ENCODE data around the gene FIGNL2.
"Not testable (repeated sequence)": the region's sequence is repeated elsewhere in the genome, so short reads cannot be mapped to it uniquely, and the experiment has no call there.

The FIGNL2 gene

DNA sequence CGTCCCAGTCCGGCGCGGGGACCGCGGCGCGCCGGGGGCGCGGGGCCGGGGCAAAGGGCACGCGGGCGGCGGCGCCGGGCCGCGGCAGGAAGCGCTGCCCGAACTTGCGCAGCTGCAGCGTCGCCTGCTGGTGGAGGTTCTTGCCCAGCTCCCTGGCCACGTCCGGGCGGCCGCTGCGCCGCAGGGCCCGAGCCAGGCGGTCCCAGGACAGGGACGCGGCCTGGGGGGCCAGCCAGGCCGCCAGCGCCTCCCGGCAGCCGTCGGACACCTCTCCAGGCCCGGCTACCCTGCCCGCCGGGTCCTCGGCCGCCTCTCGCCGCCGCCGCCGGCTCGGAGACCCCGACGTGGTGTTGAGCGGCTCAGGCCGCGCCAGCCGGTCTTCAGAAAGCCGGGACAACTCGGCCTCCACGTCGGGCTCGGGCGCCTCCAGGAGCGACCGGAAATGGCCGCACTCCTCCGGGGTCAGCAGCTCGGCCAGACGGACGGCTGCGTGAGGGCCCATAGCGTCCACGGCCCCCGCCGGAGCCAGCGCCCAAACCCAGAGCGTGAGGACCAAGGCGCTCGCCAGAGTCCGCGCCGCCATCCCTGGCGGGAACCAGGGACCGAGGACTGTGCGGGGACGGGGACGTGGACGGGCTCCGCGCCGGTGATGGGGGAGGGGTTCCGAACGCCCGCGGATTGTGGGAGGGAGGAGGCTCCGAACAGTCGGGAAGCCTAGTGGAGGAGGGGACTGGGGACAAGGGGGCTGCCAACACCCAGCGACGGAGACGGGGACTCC lies 34.0 kb downstream of the FIGNL2 start:
- peak; percentile 69 to 84 for DNase-seq

DNA sequence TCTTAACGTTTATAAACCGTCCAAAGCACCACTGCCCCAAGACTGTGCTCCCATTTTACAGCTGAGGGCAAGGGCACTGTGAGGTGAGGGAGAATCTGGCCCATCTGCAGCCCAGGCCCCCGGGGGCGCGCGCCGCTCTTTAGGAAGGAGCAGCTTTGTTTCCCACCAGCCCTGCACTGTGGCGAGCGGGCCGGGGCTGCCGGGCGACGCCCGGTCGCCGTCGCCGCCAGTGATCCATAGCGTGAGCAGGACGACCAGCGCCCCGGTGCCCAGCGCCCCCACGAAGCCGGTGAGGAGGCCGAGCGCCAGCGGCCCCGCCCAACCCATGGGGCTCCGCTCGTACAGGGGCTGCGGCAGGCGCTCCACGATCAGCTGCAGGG lies 34.6 kb downstream of the FIGNL2 start:
- no peak for DNase-seq

DNA sequence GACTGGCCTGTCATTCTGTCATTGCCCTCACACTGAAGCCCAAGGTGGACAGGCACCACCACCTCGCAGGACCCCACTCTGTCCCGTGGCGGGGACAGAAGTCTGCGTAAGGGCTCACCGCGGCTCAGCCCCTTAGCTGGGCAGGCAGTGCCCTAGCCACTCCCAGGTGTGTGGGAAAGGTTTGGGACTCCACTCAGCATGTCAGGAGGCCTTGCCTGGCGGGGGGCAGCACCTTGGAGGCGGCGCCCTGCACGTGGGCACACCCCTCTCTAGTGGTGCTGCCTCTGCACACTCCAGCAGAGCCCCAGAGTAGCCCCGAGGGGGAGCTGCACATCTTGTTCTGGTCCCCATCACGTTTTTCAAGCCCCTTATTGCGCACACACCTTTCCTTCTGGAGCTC lies 35.6 kb downstream of the FIGNL2 start:
- no peak for DNase-seq

DNA sequence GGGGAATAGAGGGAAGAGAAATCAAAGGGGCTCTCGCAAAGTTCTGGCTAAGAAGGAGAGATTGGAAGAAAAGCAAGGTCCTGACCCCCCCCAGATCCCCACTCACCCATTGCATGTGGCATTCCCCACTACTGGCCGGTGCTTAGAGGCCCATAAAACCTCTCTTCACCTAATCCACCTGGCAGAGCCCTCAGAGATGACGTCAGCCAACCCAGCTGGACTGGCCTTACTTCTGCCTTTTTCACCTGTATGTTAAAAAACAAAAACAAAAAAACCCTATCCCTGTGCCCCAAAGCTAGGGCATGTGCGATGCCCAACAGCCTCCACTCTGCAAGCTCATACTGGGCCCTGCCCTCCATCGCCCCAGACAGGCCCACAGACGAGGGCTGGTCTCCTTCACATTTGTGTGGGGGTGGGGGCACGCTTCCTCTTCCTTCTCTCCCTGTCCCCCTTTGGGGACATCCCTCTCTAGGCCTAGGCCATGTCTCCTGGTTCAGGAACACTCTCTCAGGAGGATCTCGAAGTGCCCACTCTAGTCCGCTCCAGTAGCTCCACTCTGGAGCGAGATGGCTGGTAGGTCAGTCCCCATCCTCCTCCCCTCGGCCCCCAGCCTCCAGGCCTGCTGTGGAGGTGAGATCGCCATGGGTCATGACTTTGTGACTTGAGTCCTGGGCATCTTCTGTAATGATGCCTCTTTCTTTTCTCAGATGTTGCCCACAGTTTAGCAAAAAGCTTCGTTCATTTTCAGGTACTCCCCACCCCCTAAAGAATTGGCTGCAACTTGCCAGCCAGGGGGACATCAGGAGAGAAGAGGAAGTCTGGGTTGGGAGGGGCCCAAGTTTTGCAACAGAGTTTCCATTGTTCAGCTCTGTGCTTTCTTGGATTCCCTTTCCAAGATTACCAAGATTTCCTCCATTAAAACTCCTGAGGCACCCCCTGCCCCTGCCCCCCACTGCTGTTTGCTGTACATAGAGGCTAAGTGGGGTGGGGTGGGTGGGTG lies 37.0 kb downstream of the FIGNL2 start:
- DNase-seq, result peak in 1 of 2 donors; percentile 10

DNA sequence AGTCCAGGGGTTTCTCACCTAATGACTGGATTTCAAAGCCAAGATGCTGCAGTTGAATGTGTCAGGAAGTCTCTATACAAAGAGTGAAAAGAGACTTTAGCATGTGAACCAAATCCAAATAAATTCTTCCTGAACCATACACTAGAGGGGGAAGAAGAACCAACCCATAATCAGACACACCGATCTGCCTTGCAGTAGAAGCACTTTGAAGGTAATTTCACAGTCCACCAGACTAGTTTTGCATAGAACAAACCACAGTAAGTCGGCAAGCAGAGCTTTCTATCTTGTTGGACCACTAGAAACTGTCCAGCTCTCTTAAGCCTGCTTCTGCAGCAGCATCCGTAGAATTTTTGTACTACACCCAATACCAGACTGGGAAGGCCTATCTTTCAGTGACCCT lies 39.3 kb downstream of the FIGNL2 start:
- no peak for DNase-seq

DNA sequence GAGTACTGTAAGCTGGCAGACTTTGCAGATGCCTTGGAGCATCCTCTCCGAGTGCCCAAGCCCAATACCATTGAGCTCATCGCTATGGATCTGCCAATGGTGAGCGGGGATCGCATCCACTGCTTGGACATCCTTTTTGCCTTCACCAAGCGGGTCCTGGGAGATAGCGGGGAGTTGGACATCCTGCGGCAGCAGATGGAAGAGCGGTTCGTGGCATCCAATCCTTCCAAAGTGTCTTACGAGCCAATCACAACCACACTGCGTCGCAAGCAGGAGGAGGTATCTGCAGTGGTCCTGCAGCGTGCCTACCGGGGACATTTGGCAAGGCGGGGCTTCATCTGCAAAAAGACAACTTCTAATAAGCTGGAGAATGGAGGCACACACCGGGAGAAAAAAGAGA lies 41.6 kb downstream of the FIGNL2 start:
- no peak for DNase-seq

DNA sequence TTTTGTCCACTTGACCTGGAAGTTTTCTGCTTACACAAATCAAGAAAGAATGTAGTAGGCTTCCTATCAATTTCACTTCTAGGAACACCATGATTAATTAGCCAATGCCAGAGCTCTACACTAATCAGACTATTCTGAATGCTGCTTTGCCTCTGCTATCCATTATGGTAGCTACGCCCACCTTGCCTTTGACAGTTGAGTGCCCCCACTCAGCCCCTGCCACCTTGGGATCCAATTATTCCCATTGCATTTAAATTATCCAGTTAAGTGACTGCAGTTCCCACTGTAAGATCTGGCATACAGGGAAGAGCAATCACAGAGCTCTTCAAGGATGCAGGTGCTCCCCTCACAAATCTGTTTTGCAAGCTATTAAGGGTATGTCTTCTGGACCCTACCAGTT lies 47.5 kb downstream of the FIGNL2 start:
- DNase-seq, result no peak

DNA sequence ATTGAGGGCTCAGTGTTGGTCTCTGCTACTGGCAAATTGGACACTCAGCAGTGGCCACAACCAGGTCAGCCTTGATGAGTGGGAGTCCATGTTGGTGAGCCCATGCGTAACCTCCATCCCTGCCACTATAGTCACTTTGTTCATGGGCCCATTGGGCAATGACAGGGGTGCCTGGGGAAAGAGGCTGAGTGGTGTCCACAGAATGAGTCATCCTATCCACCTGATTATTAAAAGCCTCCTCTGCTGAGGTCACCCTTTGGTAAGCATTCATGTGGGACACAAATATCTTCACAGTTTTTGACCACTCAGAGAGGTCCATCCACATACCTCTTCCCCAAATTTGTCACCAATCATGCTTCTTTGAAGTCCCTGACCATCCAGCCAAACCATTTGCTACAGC lies 50.0 kb downstream of the FIGNL2 start:
- peak in 1 of 2 donors; percentile 10 for DNase-seq

DNA sequence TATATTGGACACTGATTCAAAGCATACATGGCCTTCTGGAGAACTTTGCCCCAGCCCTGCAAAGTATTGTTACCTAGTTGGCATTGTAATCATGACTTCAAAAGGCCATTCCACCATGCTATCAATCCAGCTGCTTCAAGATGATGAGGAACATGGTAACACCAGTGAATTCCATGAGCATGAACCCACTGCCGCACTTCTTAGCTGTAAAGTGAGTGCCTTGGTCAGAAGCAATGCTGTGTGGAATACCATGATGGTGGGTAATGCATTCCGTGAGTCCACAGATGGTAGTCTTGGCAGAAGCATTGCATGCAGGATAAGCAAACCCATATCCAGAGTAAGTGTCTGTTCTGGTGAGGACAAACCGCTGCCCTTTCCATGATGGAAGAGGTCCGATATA lies 50.5 kb downstream of the FIGNL2 start:
- DNase-seq, result not testable (repeated sequence)

DNA sequence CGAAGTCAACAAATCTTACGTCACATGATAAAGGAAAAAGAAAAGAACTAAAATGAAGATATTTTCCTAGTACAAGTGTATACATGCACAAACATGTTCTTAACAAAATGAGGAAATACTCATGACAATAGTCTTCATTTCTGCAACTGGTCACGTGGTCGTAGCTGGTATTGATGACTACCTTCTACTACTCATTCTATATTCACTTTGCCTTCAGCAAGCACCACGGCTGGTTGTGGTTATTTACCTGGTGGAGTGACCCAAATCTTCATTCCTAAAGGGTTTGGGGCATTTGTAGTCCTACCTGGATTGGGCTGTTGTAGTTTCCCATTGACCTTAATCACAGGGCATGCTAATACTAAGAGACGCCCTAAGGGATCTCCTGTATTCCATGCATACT lies 51.2 kb downstream of the FIGNL2 start:
- DNase-seq, result no peak

DNA sequence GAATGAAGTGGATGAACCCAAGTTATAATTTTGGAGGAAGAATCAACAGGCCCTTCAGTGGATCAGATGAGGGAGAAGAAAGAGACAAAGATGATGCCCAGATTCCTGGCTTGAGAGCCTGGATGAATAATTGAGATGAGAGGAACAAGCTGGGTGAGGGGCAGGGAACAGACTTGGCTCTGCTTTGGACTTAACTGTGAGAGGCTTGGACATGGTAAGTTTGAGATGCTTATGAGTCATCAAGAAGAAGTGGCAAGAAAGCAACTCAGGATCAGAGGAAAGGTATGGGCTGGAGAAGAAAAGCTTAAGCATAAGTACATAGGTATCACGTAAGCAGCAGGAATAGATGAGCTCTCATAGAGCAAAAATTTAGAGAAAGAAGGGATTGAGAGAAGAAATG lies 55.3 kb downstream of the FIGNL2 start:
- DNase-seq, result no peak

DNA sequence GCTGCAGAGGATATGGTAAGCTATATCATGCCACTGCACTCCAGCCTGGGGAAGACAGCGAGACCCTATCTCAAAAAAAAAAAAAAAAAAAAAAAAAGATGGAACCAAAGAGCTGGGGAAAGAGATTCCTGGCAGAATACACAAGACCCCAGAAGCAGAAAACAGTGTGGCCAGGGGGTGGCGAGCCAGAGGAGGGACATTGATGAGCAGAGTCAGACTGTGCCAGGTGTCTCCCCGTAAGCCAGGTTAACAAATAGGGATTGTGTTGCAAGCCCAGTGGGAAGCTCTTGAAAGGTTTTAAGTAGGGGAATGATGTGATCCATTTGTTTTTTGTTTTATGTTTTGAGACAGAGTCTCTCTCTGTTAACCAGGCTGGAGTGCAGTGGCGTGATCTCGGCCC lies 56.1 kb downstream of the FIGNL2 start:
- DNase-seq, result no peak

DNA sequence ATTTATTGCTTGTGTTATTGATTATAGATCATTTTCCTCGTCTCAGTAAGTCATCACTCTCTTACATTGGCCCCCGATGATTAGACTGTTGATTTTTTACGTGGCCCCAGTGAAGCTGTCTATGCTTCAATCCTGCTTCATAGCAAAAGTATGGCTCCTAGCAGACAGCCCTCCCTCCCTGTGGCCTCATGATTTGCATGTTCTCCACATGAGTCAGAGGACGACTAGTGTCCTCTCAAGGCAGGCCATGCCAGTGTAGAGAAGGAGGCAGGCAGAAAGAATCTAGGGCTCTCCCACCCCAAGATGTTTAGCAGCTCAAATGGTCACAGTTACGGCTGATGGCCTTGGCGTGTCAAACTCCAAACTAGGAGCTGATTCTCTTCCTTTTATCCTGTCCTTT lies 59.6 kb downstream of the FIGNL2 start:
- DNase-seq, result no peak

DNA sequence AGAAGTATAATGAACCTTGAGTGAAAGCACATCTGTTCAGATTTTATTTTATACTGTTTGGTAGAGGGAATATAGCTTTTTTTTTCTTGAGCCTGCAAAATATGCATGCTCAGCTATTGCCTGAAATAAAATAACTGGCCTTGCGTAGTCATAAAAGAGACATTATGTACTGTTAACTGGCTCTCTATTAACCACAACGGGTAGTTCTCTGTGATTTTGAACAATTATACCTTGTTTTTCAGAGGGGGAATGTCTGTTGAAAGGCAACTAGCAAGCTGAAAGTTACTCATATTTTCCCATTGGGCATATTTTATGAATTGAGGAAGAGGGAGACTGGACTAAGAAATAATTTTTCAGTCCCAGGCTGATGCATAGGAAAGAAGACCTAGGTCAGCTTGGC lies 62.6 kb downstream of the FIGNL2 start:
- no peak for DNase-seq

DNA sequence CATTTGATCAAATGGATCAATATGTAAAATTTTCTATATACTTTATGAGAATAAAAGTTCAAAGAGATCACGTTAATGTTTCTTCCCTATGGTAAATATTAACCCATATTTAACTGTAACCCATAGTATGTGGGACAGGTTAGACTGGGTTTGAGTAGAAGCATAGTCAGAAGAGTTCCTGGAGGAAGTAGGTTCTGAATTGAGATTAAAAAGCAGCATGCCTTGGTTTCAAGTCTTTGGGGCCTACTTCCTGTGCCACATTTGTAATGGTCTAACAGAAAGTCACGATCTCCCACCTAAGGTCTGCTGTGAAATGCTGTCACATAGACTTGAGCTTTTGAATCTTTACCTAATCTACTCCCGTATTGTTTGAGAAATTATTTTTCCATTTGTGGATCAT lies 63.8 kb downstream of the FIGNL2 start:
- DNase-seq, result no peak

DNA sequence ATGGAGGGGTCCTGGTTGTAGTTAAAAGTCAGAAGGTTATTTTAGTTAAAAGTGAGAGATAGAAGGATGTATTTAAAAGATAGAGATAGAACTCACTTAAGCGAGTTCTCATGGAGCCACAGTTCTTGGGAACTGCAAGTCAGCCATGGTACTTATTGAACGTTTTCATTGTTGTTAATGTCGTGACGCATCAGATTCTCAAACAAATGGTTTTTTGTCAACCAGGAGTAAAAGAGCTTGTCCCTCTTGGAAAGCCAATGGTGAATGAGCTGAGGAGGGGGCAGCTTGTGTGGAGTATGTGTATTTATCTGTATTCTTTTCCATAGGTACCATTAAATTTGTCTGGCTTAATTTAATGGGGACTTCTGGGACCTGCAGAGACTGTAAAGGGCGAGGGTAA lies 68.6 kb downstream of the FIGNL2 start:
- no peak for DNase-seq

DNA sequence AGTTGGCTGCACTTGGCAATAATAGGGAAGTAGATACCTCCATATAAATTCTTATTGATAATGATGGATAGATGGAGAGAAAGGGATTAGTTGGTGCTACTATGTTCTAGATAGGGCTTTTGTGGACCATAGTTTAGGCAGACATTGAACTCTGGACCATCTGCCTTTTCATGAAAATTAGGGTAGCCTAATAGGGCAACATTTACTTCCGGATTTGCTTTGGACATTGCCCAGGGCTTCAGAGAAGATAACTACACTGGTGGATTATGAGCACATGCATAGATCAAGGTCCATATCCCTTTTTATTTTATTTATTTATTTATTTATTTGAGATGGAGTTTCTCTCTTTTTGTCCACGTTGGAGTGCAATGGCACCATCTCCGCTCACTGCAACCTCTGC lies 70.5 kb downstream of the FIGNL2 start:
- DNase-seq, result no peak

DNA sequence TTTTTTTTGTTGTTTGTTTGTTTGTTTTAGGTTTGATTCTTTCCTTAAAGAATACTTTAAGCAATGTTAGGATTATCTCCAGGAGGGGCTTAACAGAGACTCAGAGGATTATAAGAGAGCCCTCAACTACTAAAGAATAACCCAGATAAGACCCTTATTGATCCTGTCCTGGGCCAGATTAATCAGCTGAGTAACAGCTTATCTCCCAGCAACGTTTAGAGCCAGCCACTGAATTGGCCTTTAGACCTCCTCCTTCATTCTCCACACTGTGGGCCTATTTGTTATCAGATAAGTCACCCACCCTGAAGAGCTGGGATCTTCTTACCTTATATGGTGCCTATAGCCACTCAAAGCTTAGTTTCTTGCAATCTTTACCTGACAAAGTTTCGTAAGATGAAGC lies 71.1 kb downstream of the FIGNL2 start:
- DNase-seq, result no peak

DNA sequence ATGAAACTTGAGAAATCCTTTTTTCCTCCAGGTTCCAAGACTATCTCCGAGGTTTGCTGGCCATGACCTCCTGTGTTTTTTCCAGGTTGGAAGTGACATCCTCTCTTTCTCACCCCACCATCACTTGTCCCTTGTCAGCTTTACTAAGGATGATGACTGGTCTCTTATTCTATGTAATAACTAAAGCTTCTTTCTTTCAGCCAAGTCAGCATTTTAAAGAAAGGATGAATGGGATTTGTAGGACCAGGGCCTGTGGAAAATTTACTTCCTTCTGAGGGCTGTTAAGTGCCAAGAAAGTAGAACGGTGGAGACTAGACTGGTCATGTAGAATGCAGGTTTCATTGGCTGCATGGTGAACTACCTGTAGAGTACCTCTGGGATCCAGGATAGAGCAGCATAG lies 73.6 kb downstream of the FIGNL2 start:
- no peak for DNase-seq

DNA sequence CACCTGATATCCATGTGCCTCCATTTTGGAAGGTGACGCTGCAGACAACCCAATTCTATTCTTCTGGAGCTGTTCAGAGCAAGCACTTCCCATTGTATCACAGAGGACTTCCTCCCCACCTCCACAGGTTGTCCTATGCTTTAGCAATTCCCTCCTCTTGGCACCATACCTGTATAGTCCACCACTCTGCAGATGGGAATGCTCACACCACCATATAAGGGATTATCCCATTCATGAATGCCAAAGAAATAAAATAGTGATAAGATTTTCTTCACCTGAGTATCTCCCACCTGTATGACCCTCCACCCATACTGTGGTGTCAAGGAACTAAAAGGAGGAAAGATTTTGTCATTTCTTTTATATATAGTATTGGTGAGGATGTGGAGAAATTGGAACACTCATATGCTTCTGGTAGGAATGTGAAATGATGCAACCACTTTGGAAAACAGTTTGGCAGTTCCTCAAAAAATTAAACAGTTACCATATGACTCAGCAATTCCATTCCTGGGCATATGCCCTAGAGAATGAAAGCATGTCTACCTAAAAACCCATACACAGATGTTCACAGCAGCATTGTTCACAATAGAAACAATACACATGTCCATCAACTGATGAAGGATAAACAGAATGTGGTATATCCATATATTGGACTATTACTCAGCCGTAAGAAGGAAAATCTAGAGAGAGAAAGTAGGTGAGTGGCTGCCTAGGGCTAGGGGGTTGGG lies 75.2 kb downstream of the FIGNL2 start:
- peak; percentile 35 to 49 for DNase-seq

DNA sequence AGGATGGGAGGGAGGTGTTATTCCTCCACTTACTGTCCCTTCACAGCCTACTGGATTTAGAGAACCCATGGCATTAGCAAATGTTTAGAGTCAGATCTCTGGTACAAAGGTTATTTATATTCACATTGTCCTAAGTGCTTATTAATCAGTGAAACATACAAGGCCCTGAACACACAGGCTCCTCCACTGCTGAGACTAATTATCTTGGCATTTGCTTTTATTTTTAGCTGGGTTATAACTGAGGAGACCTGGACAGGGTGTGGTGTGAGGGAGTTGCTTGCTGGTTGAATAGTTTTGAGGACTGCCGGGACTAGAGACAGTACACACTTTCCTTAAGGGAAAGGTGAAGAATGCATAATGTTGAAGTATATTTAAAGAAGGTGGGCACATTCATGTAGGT lies 77.5 kb downstream of the FIGNL2 start:
- no peak for DNase-seq
